PFSK-1 (cell line): ENCODE data around the gene TAF6.

Source experiments
- FOXP2 ChIP-seq: optimal IDR thresholded peaks from 2 replicates; pipeline ENCODE3; 2011; ENCODE audit warnings: borderline replicate concordance, control low read depth, inconsistent platforms; ENCODE audit not compliant: insufficient read depth; ENCODE audit errors: extremely low read length, extremely low read depth
- POLR2AphosphoS5 ChIP-seq: IDR thresholded peaks from 2 replicates; pipeline ENCODE4 v1.6.1; 2012; ENCODE audit warnings: low read depth, mild to moderate bottlenecking, control low read depth, low read length, moderate library complexity
- REST ChIP-seq, 2 experiments: IDR thresholded peaks; 2 replicates each; pipeline versions ENCODE4 v1.6.1 to v1.8.0; 2011 to 2012; ENCODE audit warnings: low read depth in 2 of 2, low read length in 2 of 2, control low read depth in 1 of 2, inconsistent platforms in 1 of 2, mild to moderate bottlenecking in 1 of 2, moderate library complexity in 1 of 2; ENCODE audit not compliant: insufficient read depth in 1 of 2

- TF ChIP-seq POLR2AphosphoS5: no peak
- no peak for TF ChIP-seq REST (IDR thresholded peaks at IDR 0.05; ENCODE audit: insufficient read depth in 1 of 2, low read depth in 2 of 2, low read length in 2 of 2)
- no peak for TF ChIP-seq FOXP2
Measured at GRCh38 chr7:100111914-100112313, 7.2 kb downstream of the TAF6 start.
